A204.1 (cell line): ENCODE results near the gene HCK.

Experiments
- FAIRE-seq: peaks from 2 replicates; lab custom pipeline; 2012; peaks lifted over from hg19 to GRCh38; lab: Jason Lieb, UNC

The HCK gene

GRCh38 chr20:32130352-32130751 is 78.3 kb downstream of the HCK start:
- no peak for FAIRE-seq

DNA sequence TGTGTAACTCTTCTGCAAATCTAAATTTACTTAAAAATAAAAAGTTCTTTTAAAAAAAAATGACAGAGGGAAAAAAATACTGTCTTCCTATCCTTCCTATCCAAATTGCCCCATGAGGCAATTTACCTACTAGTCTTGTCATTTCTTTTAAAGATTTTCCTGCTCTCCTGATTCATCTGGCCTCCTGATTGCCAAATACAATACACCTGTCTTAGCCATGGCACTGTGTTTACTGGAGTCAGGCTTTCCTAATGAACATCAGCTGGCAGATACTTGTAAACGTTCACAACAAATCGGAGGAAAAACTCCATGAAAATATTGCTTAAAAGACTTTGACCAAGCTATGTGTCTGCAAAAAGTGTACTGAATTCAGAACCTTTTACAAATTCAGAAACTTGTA is 78.9 kb downstream of the HCK start:
- no peak for FAIRE-seq

GRCh38 chr20:32132911-32133549 is 81.0 kb downstream of the HCK start:
- FAIRE-seq: no peak

DNA sequence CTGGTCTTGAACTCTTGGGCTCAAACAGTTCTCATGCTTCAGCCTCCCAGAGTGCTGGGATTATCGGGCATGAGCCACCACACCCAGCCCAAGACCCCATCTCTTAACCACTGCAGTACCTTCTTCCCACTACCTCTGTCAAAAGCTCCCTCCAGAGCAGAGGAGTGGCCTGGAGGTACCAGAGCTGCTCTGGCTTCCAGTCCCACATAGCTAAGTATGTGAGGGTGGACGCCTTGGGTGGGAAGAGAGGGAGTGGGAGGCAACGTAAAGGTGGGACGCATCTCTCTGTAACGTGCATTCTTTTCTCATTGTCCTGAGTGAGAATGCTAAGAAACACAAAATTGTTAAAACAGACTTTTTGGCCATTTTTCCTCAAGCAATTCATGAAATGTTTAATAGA is 82.0 kb downstream of the HCK start:
- no peak for FAIRE-seq

DNA sequence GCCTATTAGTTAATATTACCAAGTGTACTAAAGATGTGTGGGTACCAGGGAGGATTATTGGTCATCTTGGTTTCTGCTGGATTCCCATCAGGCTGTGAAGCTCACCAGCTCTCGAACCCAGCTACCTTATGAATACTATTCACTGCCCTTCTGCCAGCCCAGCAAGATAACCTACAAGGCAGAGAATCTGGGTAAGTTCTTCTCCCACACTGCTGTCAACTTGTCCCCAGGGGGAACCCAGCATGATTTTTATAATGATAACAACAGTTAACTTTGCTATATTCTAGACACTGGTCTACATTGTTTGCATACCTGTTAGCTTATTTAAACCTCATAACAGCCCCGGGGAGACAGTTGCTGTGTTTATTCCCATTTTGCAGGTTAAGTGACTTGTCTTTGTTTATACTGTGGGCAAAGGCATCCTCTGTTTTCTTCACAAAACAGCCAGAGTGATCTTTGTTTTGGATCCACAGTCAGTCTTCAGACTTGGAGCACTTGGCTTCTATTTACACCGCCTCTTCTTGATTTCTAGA is 84.0 kb downstream of the HCK start:
- FAIRE-seq: no peak

- FAIRE-seq: no peak
Observed at GRCh38 chr20:32138921-32139320, 86.9 kb downstream of the HCK start.

DNA sequence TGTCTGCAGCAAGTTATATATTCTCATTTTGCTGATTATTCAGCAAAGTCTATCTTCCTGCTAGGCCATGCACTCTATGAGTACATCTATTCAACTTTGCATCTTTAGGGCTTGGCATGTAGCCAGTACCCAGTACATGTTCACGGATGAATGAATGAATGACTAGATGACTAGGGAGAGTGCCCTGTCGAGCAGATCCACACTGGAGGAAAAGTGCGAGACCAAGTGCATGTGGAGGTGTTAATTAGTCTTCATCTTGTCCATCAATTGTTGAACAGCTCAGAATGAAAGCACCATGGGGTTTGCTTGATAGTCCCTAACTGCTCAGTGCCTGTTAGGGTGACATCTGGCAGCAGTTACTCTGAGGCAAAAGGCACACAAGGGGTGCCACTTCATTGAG is 87.9 kb downstream of the HCK start:
- no peak for FAIRE-seq

GRCh38 chr20:32140603-32141002 is 88.6 kb downstream of the HCK start:
- FAIRE-seq: no peak

DNA sequence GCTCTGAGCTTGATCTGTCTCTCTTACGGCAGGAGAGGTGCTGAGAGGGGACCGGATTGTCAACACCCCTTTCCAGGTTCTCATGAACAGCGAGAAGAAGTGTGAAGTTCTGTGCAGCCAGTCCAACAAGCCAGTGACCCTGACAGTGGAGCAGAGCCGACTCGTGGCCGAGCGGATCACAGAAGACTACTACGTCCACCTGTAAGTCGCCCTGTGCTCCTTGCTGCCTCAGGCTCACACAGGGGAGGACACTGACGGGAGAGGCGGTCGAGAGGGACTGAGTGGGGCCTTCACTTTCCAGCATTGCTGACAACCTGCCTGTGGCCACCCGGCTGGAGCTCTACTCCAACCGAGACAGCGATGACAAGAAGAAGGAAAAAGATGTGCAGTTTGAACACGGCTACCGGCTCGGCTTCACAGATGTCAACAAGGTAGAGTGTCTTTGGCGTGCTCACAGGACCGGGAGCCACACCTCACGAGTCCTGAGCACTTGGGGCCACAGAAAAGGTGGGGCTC is 89.5 kb downstream of the HCK start:
- FAIRE-seq: no peak

- no peak for FAIRE-seq
Observed at GRCh38 chr20:32142088-32142487, 90.0 kb downstream of the HCK start.

- FAIRE-seq: no peak
Observed at GRCh38 chr20:32142991-32143390, 90.9 kb downstream of the HCK start.

- no peak for FAIRE-seq
Observed at GRCh38 chr20:32144898-32145662, 93.0 kb downstream of the HCK start.

GRCh38 chr20:32149566-32150170 is 97.6 kb downstream of the HCK start:
- no peak for FAIRE-seq

GRCh38 chr20:32150291-32150848 is 98.3 kb downstream of the HCK start:
- FAIRE-seq: no peak
